GM21381 (cell line): Measurements from ENCODE around the gene SGTA.

ENCODE experiments used
- ATAC-seq: cut with Tn5 transposase; IDR thresholded peaks from one replicate; pipeline ENCODE4 v1.9.1; 2021; ENCODE audit warnings: mild to moderate bottlenecking, moderate library complexity; ENCODE audit not compliant: unreplicated experiment

Gene SGTA

DNA sequence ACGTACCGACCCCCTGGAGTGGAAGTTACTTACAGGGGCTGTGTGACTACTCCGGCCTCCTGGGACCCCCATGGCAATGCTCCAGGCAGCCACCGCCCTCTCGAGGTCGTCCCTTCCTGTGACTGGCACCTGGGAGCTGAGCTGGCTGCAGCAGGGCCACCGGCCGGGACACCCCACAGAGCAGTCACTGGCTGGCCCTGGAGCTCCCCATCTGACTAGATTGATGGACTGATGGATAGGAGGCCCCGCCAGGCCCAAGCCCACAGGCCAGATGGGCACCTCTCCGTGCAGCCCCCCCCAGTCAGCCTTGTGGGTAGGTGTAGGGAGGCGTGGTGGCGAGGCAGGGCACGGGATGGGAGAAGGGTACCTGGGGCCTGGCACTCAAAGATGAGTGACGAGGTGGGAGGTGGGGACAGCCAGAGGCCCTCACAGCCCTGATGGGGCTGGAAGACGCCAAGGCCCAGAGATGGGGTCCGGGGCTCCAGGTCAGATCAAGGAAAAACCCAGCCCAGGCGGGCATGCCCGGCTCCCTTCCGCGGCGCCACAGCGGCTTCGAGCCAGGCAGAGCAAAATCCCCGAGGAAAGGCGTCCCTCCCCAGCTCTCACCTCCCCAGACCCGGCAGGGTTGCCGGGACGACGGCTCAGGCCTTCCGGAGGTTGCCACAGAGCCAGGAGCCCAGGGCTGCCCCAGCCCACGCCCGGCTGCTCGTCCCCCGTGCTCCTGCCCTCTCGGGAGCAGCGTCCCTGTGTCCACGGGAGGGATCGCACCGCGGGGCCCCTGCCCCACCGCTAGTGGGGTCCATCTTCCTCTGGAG, 51.7 kb downstream of the SGTA start:
- no peak for ATAC-seq

DNA sequence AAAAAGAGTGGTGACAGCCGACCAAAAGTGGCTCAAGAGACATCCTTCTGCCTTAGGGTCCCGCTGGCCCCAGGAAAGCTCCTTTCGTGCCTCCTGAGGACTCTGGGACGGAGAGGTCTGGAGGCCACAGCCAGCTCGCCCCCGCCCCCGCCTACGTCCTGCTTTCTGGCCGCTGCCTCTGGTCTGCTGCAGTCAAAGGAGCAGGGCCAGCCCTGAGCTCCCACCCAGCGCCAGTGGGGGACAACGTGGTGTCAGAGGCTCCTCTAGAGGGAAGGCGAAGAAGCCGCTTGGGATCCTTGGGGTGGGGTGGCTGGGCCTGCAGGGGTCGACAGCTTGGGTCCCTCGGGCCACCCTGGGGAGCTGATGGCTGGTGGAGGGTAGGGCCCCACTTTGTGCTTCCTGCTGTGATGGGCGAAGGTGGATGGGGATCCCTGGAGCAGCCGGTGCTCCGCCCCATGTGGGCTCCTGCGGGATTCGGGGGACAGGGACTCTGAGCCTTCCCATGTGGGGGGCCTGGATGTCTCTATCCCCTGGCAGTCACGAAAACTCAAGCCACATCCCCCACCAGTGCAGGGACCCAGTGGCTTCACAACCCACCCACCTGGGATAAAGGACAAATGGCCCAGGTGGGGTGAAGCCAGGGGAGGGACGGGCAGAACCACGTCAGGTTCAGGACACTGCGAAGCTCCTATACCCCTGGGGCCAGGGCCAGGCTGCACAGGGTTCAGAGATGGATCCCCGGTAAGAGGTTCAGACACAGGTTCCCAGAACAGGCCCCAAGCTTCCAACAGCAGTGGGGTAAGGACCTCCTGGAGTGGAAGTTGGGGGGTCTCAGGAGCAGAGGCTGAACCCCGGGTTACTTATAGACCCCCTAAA, 52.9 kb downstream of the SGTA start:
- ATAC-seq, result no peak

DNA sequence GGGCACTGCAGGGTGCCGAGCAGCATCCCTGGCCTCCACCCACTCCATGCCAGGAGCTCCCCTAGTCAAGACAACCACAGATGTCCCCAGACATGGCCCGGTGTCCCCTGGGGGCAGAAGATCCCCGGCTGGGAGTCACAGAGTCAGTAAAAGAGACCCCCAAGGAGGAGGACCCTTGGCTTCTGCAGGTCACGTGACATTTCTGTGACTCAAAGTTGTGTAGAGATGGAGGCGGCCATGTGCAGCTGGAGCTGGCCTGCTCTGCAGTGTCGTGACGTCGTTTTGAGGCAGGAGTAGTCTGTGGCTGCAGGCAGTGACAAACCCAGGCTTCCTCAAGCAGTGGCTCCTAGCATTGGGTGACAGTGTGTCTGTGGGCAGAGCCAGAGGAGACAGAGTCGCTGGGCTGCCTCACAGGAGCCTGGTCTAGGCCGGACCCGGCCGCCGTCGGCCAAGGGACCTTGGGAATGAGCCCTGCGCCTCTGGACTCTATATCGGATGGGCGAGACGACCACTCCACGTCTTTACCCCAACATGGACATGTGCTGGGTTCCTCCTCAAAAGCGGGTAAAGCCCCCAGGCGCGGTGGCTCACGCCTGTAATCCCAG, 54.2 kb downstream of the SGTA start:
- no peak for ATAC-seq

DNA sequence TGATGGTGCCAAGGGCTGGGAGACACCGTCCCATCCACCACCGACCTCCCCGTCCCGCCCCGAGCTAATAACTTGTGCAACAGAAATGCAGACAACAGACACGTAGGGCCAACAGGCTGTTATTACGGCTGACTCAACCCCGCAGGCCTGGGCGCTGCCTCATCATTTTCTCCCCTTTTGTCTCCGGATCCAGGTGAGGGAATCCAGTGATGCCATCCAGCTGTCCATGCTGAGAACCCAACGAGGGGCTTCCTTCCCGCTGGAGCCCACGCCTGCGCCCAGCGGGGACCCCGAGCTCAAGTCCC, 55.5 kb downstream of the SGTA start:
- ATAC-seq, result no peak

DNA sequence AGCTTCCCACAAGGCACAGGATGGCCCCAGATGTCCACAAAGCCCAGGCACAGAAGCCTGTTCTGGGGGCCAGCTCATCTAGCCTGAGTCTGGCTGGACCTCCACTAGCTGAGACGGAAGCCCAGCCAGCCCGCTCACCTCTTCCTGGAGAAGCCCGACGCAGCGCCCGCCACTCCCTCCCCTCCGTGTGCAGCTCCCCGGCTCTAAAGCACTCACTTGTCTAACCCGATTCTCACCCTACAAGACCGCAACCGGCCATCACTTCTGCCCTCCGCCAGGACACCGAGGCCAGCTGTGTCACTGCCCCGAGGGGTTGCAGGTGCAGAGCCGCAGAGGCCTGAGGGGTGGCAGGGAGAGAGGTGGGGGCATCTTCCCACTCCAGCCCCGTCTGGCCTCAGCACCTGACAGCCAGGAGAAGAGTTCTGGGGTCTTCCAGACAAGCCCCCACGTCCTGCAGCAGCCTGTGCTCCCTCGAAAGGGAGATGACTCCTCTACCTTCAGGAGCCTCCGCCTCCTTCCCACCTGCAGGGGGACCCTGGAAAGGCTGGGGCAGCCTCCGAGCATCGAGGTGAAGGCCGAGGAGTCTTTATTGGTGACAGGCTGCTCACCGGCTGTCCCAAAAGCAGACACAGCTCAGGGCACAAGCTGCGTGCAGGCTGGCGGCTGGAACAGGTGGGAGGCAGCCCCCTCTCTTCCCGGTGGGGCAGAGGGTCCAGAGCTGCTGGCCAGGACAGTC, 56.0 kb downstream of the SGTA start:
- ATAC-seq, result no peak

DNA sequence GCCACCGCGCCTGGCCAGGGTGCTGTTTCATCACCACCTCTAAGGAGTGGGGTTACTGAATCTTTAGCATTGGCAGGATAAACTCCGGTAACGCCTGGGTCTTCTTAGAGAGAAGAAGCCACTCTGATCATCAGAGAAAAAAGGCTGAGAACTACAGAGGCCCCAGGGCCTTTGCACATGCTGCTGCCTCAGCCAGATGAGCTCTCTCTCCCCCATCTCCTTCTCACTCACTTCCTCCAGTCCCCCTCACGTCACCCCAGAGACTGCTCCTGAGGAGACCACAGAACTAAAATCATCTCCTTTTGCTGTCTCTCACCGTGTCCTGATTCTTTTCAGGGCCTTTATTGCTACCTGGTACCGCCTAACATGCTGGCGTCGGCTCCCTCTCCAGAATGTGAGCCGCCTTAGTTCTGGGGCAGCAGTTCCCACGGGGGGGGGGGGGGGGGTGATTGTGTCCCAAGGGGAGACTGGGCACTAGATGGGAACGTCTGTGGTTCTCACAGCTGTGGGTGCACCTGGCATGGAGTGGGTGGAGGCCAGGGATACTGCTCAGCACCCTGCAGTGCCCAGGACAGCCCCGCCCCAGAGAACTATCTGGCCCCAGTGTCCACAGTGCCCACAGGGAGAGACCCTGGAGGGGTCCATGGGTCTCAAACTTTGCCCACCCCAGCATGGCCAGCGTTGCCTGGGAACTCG, 56.8 kb downstream of the SGTA start:
- ATAC-seq, result no peak

DNA sequence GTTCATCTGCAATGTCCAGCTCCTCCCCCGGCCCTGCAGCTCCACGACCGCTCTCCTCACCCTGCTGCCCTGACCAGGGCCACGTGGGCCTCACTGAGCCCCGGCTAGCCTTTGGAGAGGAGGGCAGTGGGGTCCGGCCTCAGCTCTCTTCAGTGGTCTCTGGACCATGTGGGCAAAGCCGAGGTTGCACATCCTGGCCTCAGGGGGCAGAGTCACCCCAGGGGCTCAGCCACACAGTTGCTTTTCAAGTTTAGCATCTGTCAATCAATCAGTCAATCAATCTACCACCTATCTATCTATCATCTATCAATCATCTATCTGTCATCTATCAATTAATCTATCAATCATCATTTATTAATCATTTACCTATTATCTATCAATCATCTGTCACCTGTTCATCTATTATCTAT, 58.9 kb downstream of the SGTA start:
- ATAC-seq, result no peak

DNA sequence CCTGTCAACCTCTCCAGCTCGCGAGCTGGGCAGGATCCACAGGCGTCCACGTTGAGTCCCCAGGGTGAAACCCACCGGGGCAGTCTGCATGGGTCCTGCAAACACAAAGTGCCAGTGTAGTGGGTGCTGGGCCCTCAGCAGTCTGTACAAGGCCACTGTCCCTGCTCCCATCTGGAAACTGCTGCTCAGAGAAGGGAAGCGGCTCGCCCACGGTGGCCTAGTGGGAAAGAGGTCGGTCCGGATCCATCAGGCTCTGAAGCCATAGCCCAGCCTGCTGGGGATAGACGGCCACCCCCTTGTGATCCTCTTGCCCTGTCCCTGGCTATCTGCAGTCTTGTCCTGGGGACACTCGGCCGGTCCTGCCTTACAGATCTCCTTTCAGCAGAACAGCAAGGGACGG, 59.3 kb downstream of the SGTA start:
- no peak for ATAC-seq

DNA sequence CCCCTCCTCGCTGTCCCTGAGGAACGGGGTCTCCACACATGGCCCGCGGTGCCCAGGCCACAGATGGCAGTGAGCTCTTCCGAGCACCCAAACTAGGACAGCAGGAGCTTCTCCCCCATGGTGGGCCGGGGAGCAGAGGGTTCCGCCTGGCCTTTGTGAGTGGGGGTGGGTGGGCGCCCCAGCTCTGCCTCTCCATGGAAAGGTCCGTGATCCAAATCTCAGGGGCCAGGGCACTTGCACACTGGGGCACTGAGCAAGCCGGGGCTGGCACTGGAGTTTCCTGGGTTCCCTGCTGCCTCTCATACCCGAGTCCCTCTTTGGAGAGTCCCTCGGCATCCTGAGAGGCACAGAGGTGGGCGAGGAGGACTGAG, 59.7 kb downstream of the SGTA start:
- ATAC-seq, result no peak

DNA sequence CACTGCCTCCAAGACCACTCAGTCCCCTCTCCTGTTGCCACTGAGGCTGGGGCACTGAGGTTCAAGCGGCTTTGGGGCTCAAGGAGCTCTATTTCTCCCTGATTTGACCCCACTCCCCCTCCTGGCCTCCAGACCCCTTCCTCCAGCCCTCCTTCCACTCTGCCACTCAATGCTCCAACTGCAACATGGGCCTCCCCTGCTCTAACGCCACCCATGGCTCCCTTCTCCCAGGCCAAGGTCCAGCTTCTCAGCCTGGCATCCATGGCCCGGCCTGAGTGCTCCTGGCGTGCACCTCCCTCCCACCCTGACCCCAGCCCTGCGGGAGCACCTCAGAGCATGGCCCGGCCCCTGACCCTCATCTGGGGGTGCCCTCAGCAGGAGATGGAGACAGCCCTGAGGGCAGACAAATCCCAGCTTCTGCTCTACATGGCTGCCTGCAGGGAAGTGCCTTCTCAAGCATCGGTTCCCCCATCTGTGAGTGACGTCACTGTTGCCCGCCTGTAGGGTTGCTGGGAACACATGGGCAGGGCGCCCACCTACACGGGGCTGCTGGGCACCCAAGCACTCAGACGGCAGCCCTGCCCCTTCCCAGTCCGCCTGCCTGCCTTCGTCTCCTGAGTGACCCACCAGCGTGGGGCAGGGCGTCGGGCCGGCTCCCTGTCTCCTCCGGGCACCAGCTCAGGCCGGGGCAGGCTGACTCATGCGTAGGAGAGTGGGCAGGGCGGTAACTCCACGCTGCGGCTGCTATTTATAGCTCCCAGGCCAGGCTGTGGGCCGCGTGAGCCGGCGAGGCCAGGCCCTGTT, 60.3 kb downstream of the SGTA start:
- ATAC-seq, result no peak

DNA sequence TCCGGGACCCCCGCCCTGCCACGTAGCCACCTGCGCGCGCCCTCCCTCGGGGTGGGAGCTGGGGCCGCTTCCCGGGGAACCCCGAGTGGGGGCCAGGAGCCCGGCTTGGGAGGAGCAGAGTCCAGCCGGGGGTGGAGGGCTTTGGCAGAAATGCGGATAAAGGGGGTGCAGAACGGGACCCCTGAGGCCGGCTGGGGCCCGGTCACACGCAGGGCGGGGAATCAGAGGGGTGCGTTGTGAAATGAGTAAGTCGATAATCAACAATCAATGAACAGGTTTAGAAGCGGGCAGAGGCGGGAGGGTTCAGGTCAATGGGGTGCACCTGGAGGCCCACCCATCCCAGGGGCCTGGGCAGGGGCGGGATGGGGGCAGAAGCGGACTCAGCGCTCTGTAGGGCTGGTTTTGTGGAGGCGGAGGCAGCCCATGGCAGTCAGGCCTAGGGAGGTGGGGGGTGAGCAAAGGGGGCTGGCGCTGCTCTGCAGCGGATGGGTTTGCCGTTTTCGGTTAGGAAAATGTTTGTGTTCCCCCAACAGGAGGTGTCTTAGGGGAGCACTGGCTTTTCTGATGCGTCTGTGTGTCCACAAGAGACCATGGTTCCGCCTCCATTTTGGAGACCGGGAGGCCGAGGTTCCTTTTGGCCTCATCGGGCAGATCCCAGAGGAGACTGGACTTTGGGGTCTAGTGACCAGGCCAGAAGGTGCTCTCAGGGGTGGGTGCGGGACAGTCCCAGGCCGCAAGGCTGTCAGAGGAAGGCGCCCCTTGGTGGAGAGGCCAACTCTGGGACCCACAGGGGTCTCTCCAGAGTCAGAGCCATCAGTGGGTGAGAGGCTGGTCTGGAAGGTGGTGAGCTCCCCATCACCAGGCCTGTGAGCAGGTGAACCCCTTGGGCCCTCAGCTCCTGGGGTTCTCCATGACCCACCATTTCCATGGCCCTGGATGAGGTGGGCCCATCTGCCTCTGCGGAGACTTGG, 61.2 kb downstream of the SGTA start:
- ATAC-seq, result no peak

DNA sequence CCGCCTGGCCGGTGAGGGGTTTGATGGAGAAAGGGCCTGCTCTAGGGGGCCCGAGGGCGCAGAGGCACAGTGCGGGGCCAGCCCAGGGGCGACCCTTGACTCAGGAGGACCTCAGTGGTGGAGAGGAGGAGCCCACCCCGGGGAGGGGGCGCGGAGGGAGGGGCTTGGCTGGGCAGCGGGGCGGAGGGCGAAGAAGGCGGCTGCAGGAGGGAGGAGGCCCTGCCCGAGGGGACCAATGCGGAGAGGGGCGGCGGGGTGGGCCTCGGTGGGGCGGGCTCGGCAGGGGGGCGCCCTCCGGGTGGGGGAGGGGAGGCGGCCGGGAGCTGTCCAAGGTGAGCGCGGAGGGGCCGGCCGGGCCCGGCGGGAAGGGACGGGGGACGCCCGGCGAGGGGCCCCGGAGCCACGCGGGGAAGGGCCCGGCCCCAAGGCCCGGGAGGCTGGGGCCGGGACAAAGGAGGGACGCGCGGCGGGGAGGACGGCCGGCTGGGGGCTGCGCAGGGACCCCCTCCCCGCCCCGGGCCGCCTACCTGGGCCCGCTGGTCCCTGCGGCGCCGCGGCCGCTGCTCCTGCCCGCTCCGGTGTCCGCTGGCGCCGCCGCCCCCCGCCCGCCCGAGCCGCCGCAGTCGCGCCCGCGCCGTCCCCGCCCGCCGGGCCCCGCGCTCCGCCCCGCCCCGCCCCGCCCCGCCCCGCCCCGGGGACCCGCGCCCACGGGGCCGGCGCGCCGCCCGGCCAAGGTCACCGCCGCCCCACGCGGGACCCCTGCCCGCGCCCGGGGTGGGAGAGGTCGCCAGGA, 62.1 kb downstream of the SGTA start, which contains the start of gene DIRAS1:
TSS of gene DIRAS1 (minus strand) at position 596 of the 793 bp plus-strand sequence. CDS start 3,566 bp downstream, outside the sequence.
- no peak for ATAC-seq

DNA sequence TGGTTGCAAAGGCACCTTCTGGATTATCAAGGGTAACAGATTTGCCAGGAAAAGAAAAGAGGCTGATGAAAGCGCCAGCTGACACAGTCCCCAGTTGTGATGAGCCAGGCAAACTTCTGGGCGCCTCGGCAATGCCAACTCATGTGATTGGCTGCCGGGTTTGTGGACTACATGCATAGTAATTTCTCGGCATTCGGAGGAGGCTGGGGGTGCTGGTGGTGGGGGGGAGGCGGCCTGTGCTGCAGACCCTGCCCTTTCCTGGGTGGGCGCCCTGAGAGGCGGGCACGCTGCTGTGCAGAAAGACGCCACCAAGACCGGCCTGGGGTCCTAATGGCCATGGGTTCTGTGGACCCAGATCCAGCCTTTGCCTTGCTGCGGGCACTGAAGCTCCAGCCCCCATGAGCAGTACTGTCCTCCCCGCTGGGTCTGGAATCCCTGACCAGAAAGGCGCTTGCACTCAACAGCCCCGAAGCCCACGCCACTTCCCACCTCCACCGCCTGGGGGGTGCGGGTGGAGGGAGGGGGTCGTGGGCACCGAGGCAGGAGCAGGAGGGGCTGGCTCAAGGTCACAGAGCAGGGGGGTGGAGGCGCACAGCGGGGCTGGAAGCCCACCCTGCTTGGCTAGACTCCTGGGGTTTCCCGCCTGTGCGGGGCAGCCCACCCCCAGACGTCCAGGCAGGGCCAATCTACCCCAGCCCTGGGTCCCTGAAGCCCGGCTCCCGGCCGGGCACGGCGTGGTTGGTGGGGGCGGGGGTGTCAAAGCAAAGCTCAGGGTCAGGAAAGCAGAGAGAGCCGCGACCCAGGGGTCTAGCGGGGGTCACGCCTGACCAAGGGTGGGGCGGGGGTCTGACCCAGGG, 62.9 kb downstream of the SGTA start:
- no peak for ATAC-seq

DNA sequence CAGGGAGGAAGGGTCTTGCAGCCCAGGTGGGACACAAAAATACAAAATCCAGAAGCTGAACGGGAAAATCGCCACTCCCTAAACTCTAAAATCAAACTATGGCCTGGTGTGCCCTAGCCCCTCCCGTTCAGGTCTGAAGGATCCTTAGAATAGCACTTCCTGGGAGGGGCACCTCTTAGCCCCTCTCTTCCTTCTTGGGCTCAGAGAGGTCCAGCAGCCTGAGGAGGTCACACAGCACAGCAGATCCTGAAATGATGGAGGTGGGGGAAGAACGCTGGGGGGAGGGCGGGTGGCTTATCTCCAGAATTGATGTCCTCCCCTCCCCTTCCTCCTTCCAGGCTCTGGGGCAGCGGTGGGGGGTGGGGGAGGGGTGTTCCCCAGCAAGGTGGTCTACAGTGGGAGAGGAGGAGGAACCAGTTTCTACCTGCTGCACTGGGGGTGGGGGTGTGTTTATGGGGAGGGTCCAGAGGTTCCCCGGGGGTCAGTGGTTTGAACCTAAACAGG, 63.8 kb downstream of the SGTA start:
- no peak for ATAC-seq

DNA sequence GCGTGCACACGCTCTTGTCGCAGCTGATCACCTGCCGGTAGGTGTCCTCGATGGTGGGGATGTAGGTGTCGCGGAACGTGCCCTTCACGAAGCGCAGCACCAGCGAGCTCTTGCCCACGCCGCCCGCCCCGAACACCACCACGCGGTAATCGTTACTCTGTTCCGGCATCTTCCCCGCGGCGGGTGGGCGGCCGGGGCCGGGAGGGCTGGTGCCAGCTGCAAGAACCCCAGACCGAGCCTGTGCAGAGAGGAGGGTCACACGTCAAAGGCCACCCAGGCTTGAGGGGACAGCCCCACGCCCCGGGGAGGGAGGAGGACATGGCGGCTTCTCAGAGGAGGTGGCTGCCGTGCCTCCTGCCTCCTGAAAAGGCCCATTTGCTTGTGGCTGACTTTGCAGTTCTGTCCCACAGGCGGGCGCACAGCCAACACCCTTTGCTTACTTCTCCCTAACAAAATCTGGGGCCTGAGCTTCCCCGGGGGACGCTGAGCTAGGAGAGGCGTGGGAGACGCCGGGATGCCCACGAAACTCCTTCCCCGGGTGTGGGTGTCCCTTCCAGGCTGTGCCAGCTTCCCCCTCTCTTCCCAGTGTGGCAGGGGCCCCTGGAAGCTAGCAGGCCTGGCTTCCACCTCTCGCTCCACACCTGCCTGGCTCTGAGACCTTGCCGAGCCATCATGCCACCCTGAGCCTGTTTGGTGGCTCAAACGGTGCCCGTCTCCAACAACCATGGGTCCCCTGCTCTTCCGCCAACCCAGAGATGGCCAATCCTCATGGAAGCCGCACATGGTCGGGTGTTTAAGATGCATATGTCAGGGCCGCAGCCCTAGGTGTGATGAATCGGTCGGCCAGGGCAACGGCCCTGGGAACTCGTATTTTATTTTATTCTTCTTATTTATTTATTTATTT, 65.2 kb downstream of the SGTA start:
- ATAC-seq, result no peak
